NCI-H524 treated with DMSO at 0.1 percent for 48 hours (cell line): ENCODE measurements around the gene B4GALT3.
"Not testable (repeated sequence)": the region's sequence is repeated elsewhere in the genome, so short reads cannot be mapped to it uniquely, and the experiment has no call there.

Experiments used
- DNase-seq: peaks from one replicate; lab custom pipeline; 2025; lab: John Stamatoyannopoulos, UW

The B4GALT3 gene

DNA sequence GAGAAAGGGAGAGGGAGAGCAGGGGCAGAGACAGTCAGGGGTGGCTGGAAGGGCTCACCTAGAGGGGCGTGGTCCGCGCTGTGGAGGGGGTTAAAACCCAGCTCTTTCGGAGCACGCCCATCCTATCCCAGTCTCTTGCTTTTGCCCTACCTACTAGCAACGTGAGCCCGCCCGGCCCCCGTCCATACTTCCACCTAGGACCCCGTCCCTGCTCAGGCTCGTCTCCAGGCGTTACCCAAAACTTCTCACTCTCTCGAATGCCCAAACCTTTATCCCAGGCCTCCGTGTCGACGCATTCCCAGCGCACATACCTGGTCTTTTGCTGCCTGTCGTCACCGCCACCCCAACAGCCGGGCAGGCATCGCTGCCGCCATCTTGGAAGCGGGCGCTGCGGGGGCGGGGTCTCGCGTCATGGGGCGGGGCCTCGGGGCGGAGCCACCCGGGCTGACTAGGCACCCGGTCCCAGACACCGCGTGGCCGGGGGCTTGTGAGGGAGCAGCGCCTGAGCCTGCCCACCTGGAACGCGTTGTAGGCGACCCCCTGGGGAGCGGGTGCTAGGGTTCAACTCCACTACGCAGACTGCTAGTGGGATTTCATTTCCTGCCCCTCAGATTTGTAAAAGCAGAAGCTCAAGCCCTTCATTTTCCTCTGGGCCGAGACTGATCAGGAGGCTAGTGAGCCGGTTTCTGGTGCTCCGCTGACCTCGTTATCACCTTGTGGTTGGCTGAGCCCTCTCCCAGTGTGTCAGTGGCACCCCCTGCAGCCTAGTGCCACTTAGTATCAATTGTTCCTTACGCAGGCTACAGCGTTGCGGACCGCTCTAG lies at the start of gene B4GALT3:
Gene B4GALT3 (minus strand): TSS at position 396 of the 824 bp plus-strand sequence. CDS start 1,447 bp downstream, outside the sequence.
- peak; percentile 61 for DNase-seq

GRCh38 chr1:161226759-161227158 lies 49.5 kb upstream of the B4GALT3 start:
- DNase-seq: no peak

- no peak for DNase-seq
Measured at GRCh38 chr1:161226320-161226711, 49.0 kb upstream of the B4GALT3 start.

- peak; percentile 97 for DNase-seq
Measured at GRCh38 chr1:161225534-161226319, 48.4 kb upstream of the B4GALT3 start, which contains the start of gene TOMM40L. Gene TOMM40L, plus strand, starts transcription at chr1:161226060. Its CDS starts 430 bp downstream, at chr1:161226490.

GRCh38 chr1:161225178-161225533 lies 47.8 kb upstream of the B4GALT3 start:
- DNase-seq: no peak

- not testable (repeated sequence) for DNase-seq
Measured at GRCh38 chr1:161224695-161225087, 47.4 kb upstream of the B4GALT3 start.

DNA sequence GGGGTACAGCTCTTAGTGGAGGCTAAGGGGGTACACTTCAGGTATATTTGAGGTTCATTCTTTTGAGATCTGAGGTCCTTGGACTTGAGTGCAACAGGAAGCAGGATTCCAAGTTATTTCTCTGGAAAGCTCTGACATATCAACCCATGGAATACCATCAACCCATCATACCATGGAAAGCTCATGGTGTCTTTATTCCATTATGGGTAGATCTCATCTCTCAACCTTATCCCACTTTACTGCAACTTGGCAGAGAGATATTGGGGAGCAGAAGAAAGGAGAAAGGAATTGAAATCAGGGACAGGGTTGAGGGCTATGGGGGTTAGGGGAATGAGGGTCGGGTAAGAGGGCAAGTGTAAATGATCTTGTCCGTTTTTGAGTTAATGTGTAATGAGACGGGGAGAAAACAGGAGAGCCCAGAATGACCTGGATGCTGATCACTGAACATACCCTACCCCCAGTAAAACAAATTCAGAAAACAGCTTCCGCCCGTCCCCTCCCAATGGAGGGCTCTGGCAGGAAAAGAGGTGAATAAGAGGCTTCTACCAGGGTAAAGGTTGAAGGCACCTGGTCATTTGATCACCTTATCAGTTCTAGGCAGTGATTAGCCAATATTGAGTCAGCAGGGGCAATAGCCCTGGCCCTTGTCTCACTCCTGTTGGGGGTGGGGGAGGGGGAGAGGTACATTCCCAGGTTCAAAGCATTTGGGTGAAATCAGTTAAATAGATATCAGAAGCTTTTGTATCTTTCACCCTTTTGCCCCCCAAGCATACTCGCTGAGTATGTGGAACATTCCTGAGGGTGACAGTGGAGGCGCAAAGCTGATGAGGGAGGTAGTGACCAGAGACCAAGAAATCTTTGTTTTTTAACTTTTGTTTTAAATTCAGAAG lies 46.7 kb upstream of the B4GALT3 start:
- no peak for DNase-seq

GRCh38 chr1:161222175-161223019 lies 45.1 kb upstream of the B4GALT3 start:
- DNase-seq: no peak

- no peak for DNase-seq
Measured at GRCh38 chr1:161220002-161220401, 42.7 kb upstream of the B4GALT3 start.

GRCh38 chr1:161219078-161219892 lies 42.0 kb upstream of the B4GALT3 start:
- DNase-seq: no peak

DNA sequence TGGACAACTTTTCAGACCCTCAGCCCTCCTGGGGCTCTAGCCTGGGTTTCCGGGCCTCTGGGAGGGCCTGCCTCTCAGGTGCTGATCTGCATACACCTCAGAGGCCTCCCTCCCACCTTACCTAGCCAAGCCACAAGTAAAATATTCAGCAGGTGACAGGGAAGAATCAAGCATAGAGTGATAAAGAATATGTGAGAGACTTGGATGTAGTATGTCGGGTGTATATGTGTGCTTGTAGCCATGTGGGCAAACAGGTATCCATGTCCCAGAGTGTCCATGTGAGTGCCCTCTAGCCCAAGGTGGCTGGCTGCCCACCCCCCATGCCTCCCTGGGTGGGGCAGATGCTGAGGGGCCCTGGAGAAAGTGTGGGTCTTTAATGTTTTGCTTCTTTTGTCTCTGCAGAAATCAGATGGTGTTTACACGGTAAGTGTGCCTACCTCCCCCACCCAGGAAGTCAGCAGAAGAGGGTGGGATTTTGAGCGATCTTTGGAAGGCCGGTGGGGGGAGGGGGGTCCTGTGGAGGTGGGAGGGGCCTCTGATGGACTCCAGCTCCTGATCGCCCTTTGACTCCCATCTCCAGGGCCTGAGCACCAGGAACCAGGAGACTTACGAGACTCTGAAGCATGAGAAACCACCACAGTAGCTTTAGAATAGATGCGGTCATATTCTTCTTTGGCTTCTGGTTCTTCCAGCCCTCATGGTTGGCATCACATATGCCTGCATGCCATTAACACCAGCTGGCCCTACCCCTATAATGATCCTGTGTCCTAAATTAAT lies 41.2 kb upstream of the B4GALT3 start:
- DNase-seq: no peak

DNA sequence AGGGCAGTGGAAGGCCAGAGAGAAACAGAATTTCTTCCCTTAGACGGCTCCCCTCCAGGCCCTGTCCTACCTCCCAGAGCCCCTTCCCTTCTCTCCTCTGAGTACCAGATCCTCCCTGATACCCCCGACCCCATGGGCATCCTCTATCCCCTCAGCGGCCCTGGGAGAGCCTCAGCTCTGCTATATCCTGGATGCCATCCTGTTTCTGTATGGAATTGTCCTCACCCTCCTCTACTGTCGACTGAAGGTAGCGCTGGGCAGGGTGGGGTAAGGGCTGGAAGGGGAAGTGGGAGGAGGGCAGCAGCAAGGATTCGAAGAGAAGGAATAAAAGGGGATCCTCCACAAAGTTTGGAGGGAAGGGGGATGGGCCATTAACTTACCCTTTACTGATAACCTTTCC lies 40.5 kb upstream of the B4GALT3 start:
- no peak for DNase-seq

- DNase-seq: no peak
Measured at GRCh38 chr1:161216945-161217712, 39.8 kb upstream of the B4GALT3 start.

DNA sequence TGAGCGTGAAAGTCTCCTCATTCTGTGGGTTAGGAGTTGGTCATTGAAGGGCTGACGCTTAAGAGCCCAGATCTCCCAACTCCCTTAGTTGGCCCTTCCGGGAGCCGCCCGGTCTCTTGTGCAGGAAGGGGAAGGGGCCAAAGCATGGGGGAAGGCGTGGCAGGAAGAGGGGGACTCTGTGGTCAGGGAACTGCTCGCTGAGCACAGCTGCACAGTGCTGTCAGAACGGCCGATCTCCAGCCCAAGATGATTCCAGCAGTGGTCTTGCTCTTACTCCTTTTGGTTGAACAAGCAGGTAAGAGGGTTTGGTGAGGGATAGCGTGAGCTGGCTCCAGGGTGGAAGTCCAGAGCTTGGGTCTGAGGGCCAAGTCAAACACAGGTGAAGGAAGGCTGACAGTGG lies 37.8 kb upstream of the B4GALT3 start, which contains the start of gene FCER1G:
Gene FCER1G (plus strand): TSS at position 220 of the 400 bp plus-strand sequence. CDS start 27 bp downstream, at position 247.
- DNase-seq: no peak

- DNase-seq: no peak
Measured at GRCh38 chr1:161214369-161214768, 37.1 kb upstream of the B4GALT3 start.

- DNase-seq: no peak
Measured at GRCh38 chr1:161209790-161210409, 32.6 kb upstream of the B4GALT3 start.

GRCh38 chr1:161207173-161207572 lies 29.9 kb upstream of the B4GALT3 start:
- no peak for DNase-seq
